Activated T-cell treated with anti-CD3 and anti-CD28 coated beads, Interleukin-2, amount 50 U/mL, for 24 hours (primary cell): ENCODE results near the gene P2RY14.

Experiments
- DNase-seq: peaks from one replicate; pipeline ENCODE4 v3.0.0-alpha.2; 2020
- H3K27ac Mint-ChIP-seq: 2 replicates; pipeline ENCODE4 v1.8.0; 2020; ENCODE audit warnings: mild to moderate bottlenecking, mixed read lengths
- H3K27me3 Mint-ChIP-seq: 2 replicates; pipeline ENCODE4 v1.8.0; 2020; ENCODE audit warnings: mixed read lengths
- H3K36me3 Mint-ChIP-seq: 2 replicates; pipeline ENCODE4 v1.8.0; 2020; ENCODE audit warnings: low read depth, mixed read lengths
- H3K4me1 Mint-ChIP-seq: 2 replicates; pipeline ENCODE4 v1.8.0; 2020; ENCODE audit warnings: low read depth, mixed read lengths
- H3K4me3 Mint-ChIP-seq: 2 replicates; pipeline ENCODE4 v1.8.0; 2020; ENCODE audit warnings: mild to moderate bottlenecking, moderate library complexity, mixed read lengths
- H3K9me3 Mint-ChIP-seq: 2 replicates; pipeline ENCODE4 v1.8.0; 2020; ENCODE audit warnings: mixed read lengths

P2RY14 gene

GRCh38 chr3:151225040-151225975 is 53.0 kb downstream of the P2RY14 start:
- H3K27ac Mint-ChIP-seq = peak overlapping the region; percentile 90
- no peak for DNase-seq
- H3K4me1 Mint-ChIP-seq = peaks cover 51% of the 10 kb centered on the region
- peaks cover 15% of the 10 kb centered on the region for H3K9me3 Mint-ChIP-seq
- H3K4me3 Mint-ChIP-seq = no peak overlapping the region
- peaks cover 17% of the 10 kb centered on the region for H3K36me3 Mint-ChIP-seq
- no peaks in the 10 kb centered on the region for H3K27me3 Mint-ChIP-seq

GRCh38 chr3:151224268-151224866 is 54.0 kb downstream of the P2RY14 start:
- H3K9me3 Mint-ChIP-seq = peaks cover 15% of the 10 kb centered on the region
- no peak for DNase-seq
- no peaks in the 10 kb centered on the region for H3K27me3 Mint-ChIP-seq
- H3K4me3 Mint-ChIP-seq = no peak overlapping the region
- H3K4me1 Mint-ChIP-seq = peaks cover 53% of the 10 kb centered on the region
- H3K27ac Mint-ChIP-seq = peak overlapping the region; percentile 85
- peaks cover 17% of the 10 kb centered on the region for H3K36me3 Mint-ChIP-seq

- H3K27me3 Mint-ChIP-seq = no peaks in the 10 kb centered on the region
- peaks cover 36% of the 10 kb centered on the region for H3K4me1 Mint-ChIP-seq
- peak overlapping the region; percentile 18 for H3K27ac Mint-ChIP-seq
- no peak for DNase-seq
- H3K36me3 Mint-ChIP-seq = peaks cover 17% of the 10 kb centered on the region
- peaks cover 15% of the 10 kb centered on the region for H3K9me3 Mint-ChIP-seq
- H3K4me3 Mint-ChIP-seq = no peak overlapping the region
Observed at GRCh38 chr3:151219056-151219455, 59.3 kb downstream of the P2RY14 start.

GRCh38 chr3:151218136-151218535 is 60.2 kb downstream of the P2RY14 start:
- Mint-ChIP-seq H3K27ac (no peak overlapping the region), H3K4me3 (no peak overlapping the region), H3K9me3 (peaks cover 13% of the 10 kb centered on the region), H3K36me3 (peaks cover 17% of the 10 kb centered on the region), H3K4me1 (peaks cover 40% of the 10 kb centered on the region), H3K27me3 (no peaks in the 10 kb centered on the region)
- DNase-seq = no peak

GRCh38 chr3:151216641-151217607 is 61.4 kb downstream of the P2RY14 start:
- H3K4me3 Mint-ChIP-seq = no peak overlapping the region
- peaks cover 6% of the 10 kb centered on the region for H3K36me3 Mint-ChIP-seq
- peaks cover 40% of the 10 kb centered on the region for H3K4me1 Mint-ChIP-seq
- no peaks in the 10 kb centered on the region for H3K27me3 Mint-ChIP-seq
- H3K9me3 Mint-ChIP-seq = peaks cover 2% of the 10 kb centered on the region
- no peak for DNase-seq
- H3K27ac Mint-ChIP-seq = no peak overlapping the region

GRCh38 chr3:151214459-151214858 is 63.9 kb downstream of the P2RY14 start:
- Mint-ChIP-seq H3K9me3 (no peaks in the 10 kb centered on the region), H3K27me3 (no peaks in the 10 kb centered on the region)

GRCh38 chr3:151213881-151214280 is 64.5 kb downstream of the P2RY14 start:
- peaks cover 6% of the 10 kb centered on the region for H3K36me3 Mint-ChIP-seq
- no peak for DNase-seq
- H3K4me3 Mint-ChIP-seq = no peak overlapping the region
- H3K9me3 Mint-ChIP-seq = no peaks in the 10 kb centered on the region
- H3K27ac Mint-ChIP-seq = no peak overlapping the region
- peaks cover 60% of the 10 kb centered on the region for H3K4me1 Mint-ChIP-seq
- no peaks in the 10 kb centered on the region for H3K27me3 Mint-ChIP-seq

More at GRCh38 chr3:151214459-151214858, 63.9 kb downstream of the P2RY14 start:
- Mint-ChIP-seq H3K4me1 (peaks cover 60% of the 10 kb centered on the region), H3K4me3 (no peak overlapping the region), H3K36me3 (peaks cover under 1% of the 10 kb centered on the region), H3K27ac (no peak overlapping the region)
- DNase-seq = no peak

GRCh38 chr3:151213151-151213550 is 65.2 kb downstream of the P2RY14 start:
- Mint-ChIP-seq H3K27me3 (no peaks in the 10 kb centered on the region), H3K27ac (no peak overlapping the region), H3K9me3 (no peaks in the 10 kb centered on the region), H3K4me3 (no peak overlapping the region), H3K36me3 (peaks cover 6% of the 10 kb centered on the region), H3K4me1 (peaks cover 65% of the 10 kb centered on the region)
- no peak for DNase-seq

- Mint-ChIP-seq H3K4me3 (peak overlapping the region; percentile 51), H3K27ac (peak overlapping the region; percentile 94), H3K4me1 (peaks cover 69% of the 10 kb centered on the region), H3K27me3 (no peaks in the 10 kb centered on the region), H3K9me3 (no peaks in the 10 kb centered on the region), H3K36me3 (peaks cover 6% of the 10 kb centered on the region)
- DNase-seq = no peak
Observed at GRCh38 chr3:151210676-151211381, 67.5 kb downstream of the P2RY14 start.

GRCh38 chr3:151209654-151210053 is 68.7 kb downstream of the P2RY14 start:
- peak overlapping the region; percentile 51 for H3K4me3 Mint-ChIP-seq
- H3K9me3 Mint-ChIP-seq = no peaks in the 10 kb centered on the region
- peak overlapping the region; percentile 94 for H3K27ac Mint-ChIP-seq
- H3K36me3 Mint-ChIP-seq = peaks cover 6% of the 10 kb centered on the region
- no peaks in the 10 kb centered on the region for H3K27me3 Mint-ChIP-seq
- peaks cover 79% of the 10 kb centered on the region for H3K4me1 Mint-ChIP-seq
- no peak for DNase-seq

- Mint-ChIP-seq H3K4me1 (peaks cover 77% of the 10 kb centered on the region), H3K36me3 (peaks cover 25% of the 10 kb centered on the region), H3K27ac (peak overlapping the region; percentile 96), H3K9me3 (no peaks in the 10 kb centered on the region), H3K27me3 (no peaks in the 10 kb centered on the region), H3K4me3 (peak overlapping the region; percentile 53)
- no peak for DNase-seq
Observed at GRCh38 chr3:151206201-151206600, 72.1 kb downstream of the P2RY14 start.

- peaks cover 33% of the 10 kb centered on the region for H3K36me3 Mint-ChIP-seq
- no peaks in the 10 kb centered on the region for H3K27me3 Mint-ChIP-seq
- H3K4me1 Mint-ChIP-seq = peaks cover 74% of the 10 kb centered on the region
- peak overlapping the region; percentile 96 for H3K27ac Mint-ChIP-seq
- peak overlapping the region; percentile 53 for H3K4me3 Mint-ChIP-seq
- DNase-seq = no peak
- no peaks in the 10 kb centered on the region for H3K9me3 Mint-ChIP-seq
Observed at GRCh38 chr3:151205482-151205881, 72.9 kb downstream of the P2RY14 start.

GRCh38 chr3:151204530-151205402 is 73.6 kb downstream of the P2RY14 start:
- peak overlapping the region; percentile 96 for H3K27ac Mint-ChIP-seq
- peaks cover 40% of the 10 kb centered on the region for H3K36me3 Mint-ChIP-seq
- no peaks in the 10 kb centered on the region for H3K9me3 Mint-ChIP-seq
- peaks cover 72% of the 10 kb centered on the region for H3K4me1 Mint-ChIP-seq
- peak overlapping the region; percentile 53 for H3K4me3 Mint-ChIP-seq
- no peak for DNase-seq
- no peaks in the 10 kb centered on the region for H3K27me3 Mint-ChIP-seq
